Measurements from ENCODE around the gene MKS1.

Gene MKS1

GRCh38 chr17:58219007-58219788 lies at the start of gene MKS1:
Gene MKS1, minus strand, starts transcription at chr17:58219255. Its CDS starts 25 bp downstream, at chr17:58219230.
- H3K27ac ChIP-seq: peak within 1 kb of the TSS; percentile 35
- DNase-seq (ENCODE audit: low read depth, low spot score): peak; percentile 14

GRCh38 chr17:58268326-58268725 lies 49.3 kb upstream of the MKS1 start:
- H3K27ac ChIP-seq: no peak overlapping the region
- DNase-seq (ENCODE audit: low read depth, low spot score): no peak

- no peak for DNase-seq (ENCODE audit: low read depth, low spot score)
- no peak overlapping the region for H3K27ac ChIP-seq
Measured at GRCh38 chr17:58267347-58268324, 48.6 kb upstream of the MKS1 start.

GRCh38 chr17:58265902-58266875 lies 47.1 kb upstream of the MKS1 start:
- no peak for DNase-seq (ENCODE audit: low read depth, low spot score)
- no peak overlapping the region for H3K27ac ChIP-seq

GRCh38 chr17:58265271-58265670 lies 46.2 kb upstream of the MKS1 start:
- no peak overlapping the region for H3K27ac ChIP-seq
- no peak for DNase-seq (ENCODE audit: low read depth, low spot score)

GRCh38 chr17:58264407-58265103 lies 45.5 kb upstream of the MKS1 start:
- H3K27ac ChIP-seq: no peak overlapping the region
- DNase-seq (ENCODE audit: low read depth, low spot score): no peak

GRCh38 chr17:58263773-58264172 lies 44.7 kb upstream of the MKS1 start:
- H3K27ac ChIP-seq: no peak overlapping the region
- DNase-seq (ENCODE audit: low read depth, low spot score): no peak

- no peak overlapping the region for H3K27ac ChIP-seq
- no peak for DNase-seq (ENCODE audit: low read depth, low spot score)
Measured at GRCh38 chr17:58262149-58262548, 43.1 kb upstream of the MKS1 start.

GRCh38 chr17:58254803-58255202 lies 35.7 kb upstream of the MKS1 start:
- no peak for DNase-seq (ENCODE audit: low read depth, low spot score)
- no peak overlapping the region for H3K27ac ChIP-seq

GRCh38 chr17:58253082-58253481 lies 34.0 kb upstream of the MKS1 start:
- no peak for DNase-seq (ENCODE audit: low read depth, low spot score)
- no peak overlapping the region for H3K27ac ChIP-seq

- H3K27ac ChIP-seq: no peak overlapping the region
- no peak for DNase-seq (ENCODE audit: low read depth, low spot score)
Measured at GRCh38 chr17:58252141-58252540, 33.1 kb upstream of the MKS1 start.

- no peak overlapping the region for H3K27ac ChIP-seq
- no peak for DNase-seq (ENCODE audit: low read depth, low spot score)
Measured at GRCh38 chr17:58250344-58251011, 31.4 kb upstream of the MKS1 start.

- no peak overlapping the region for H3K27ac ChIP-seq
- no peak for DNase-seq (ENCODE audit: low read depth, low spot score)
Measured at GRCh38 chr17:58249270-58250133, 30.4 kb upstream of the MKS1 start.

- no peak overlapping the region for H3K27ac ChIP-seq
- no peak for DNase-seq (ENCODE audit: low read depth, low spot score)
Measured at GRCh38 chr17:58248955-58249269, 29.9 kb upstream of the MKS1 start.

GRCh38 chr17:58247511-58248363 lies 28.7 kb upstream of the MKS1 start:
- no peak overlapping the region for H3K27ac ChIP-seq
- DNase-seq (ENCODE audit: low read depth, low spot score): no peak

GRCh38 chr17:58246781-58247180 lies 27.7 kb upstream of the MKS1 start:
- DNase-seq (ENCODE audit: low read depth, low spot score): no peak
- no peak overlapping the region for H3K27ac ChIP-seq

- no peak for DNase-seq (ENCODE audit: low read depth, low spot score)
- H3K27ac ChIP-seq: no peak overlapping the region
Measured at GRCh38 chr17:58246104-58246740, 27.2 kb upstream of the MKS1 start.
